HL-60/S4 treated with phorbol 12-myristate 13-acetate at 8.2 ng/mL for 4 days and 3 days (cell line): ENCODE results near the gene TBC1D8B.
"Not testable (repeated sequence)": the region's sequence is repeated elsewhere in the genome, so short reads cannot be mapped to it uniquely, and the experiment has no call there.

ENCODE experiments used
- in situ Hi-C: fragments of 300-500 bp; cut with MboI; formaldehyde crosslinking; loops from 2 replicates; pipeline ENCODE4 v1.15.0; 2022; ENCODE audit warnings: low sequenced_read_pairs

TBC1D8B gene

DNA sequence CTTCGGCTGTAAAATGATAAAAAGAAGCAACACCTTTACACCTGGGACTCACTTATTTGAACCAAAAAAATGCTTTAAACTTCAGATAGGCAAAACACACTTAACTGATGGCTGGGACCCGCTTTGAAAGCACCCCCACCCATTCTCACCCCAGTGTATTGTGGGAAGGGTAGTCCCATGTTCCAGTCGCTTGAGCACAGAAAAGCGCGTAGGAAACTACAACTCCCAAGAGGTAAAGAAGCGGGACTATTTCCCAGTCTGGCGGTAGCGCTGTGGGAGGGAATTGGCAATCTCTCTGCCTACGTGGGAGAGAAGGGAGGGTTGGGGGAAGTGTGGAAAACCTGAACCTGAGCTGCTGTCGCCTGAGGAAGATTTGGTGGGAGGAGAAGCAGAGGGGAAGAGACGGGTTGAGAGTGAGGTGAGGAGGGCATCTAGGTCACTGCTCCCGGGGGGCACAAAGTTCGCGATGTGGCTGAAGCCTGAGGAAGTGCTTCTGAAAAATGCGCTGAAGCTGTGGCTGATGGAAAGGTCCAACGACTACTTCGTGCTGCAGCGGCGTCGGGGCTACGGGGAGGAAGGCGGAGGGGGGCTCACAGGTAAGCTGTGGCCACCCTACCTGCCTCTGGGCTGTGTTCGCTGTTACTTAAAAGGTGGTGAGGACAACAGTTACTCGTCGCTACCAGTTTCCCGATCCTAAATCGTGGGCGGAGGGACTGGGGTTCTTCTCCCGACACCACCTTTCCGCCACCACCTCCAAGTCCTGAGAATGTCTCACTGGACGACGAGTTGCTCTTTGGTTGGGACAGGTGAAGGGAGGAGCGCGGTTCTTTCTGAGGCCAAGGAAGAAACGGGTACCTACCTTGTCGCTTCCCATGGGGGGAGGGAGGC is at the start of gene TBC1D8B:
TSS of gene TBC1D8B (plus strand) at position 286 of the 888 bp plus-strand sequence. CDS start at position 467, 181 bp downstream.
- in situ Hi-C loops = no loop called here

- in situ Hi-C loops = not testable (repeated sequence)
Observed at GRCh38 chrX:106769288-106769687, 33.2 kb upstream of the TBC1D8B start.

DNA sequence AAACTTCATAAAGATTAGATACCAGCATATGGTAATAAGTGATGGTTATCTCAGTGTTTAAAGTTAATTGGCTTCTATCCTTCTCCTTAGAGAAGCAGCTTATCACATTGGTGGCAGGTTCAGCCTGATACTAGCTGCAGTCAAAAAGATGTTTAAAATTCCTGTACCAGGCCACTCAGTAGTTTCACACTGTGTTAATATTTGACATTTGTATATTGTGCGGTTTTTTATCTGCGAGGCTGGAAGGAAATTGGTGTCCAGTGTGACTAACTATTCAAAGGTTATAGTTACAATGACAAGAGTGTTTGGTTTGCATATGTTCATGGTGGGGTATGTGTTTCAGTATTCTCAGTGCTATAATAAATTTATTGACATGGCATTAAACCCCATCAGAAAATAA is 27.5 kb upstream of the TBC1D8B start:
- in situ Hi-C loops = no loop called here

DNA sequence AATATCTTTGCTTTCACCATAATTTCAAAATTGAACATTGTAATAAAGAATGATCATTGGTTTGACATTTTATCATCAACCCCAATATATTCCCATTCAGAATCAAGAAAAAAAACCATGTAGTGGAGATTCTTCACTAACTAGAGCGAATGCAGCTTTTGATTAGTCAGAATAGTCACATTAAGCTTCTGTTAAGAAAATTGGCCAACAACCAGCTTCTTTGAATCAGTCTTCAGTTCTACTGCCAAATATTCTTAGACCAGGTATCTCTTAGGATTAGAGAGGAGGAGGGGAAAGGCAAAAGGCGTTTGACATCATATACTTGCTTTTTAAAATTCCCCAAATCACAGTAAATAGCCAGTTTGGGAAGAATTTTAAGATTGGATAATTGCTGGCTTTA is 22.2 kb upstream of the TBC1D8B start:
- in situ Hi-C loops = no loop called here

- in situ Hi-C loops = no loop called here
Observed at GRCh38 chrX:106780664-106781377, 21.7 kb upstream of the TBC1D8B start.

DNA sequence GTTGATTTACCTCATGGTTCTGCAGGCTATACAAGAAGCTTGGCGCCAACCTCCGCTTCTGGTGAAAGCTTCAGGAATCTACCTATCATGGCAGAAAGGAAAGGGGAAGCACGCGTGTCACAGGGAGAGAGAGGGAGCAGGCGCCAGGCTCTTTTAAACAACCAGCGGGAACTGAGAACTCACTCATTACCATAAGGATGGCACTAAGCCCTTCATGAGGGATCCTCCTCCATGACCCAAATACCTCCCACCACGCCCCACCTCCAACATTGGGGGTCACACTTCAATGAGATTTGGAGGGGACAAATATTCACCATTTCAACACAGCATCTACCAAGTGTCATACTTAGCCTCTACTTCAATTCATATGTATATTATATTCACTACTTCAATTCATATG is 18.8 kb upstream of the TBC1D8B start:
- in situ Hi-C loops = no loop called here

DNA sequence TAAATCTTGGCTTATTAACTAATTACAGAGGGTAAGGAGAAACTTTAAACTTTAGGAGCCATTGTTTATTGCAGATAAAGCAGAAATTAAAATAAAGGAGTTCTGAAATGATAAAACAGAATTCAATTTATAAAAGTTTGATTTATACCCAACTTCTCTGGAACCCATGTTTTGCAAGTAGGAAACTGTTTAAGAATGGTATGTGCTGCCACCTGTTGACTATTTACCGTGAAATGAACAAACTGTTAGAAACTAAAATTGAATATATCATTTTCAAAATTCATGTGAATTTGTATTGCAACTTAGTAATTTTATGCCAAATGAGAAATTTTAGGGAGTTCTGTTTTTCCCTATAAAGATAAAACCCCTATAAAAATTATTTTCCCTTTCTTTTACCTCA is 11.0 kb upstream of the TBC1D8B start:
- in situ Hi-C loops = no loop called here

DNA sequence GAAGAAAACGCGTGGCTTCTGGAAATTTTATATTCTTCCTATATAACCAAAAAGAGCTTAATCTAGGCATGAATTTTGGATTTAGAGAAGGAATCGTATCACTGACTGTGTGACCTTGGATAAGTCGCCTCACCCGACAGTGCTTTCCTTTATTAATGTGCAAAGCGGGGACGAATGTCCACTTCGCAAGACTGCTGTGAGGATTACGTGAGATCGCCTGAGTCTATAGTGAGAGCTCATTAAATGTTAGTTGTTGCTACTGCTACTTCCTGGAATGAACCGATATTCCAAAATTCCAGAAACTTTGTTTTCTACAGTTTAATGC is 448 bp upstream of the TBC1D8B start:
- in situ Hi-C loops = no loop called here

DNA sequence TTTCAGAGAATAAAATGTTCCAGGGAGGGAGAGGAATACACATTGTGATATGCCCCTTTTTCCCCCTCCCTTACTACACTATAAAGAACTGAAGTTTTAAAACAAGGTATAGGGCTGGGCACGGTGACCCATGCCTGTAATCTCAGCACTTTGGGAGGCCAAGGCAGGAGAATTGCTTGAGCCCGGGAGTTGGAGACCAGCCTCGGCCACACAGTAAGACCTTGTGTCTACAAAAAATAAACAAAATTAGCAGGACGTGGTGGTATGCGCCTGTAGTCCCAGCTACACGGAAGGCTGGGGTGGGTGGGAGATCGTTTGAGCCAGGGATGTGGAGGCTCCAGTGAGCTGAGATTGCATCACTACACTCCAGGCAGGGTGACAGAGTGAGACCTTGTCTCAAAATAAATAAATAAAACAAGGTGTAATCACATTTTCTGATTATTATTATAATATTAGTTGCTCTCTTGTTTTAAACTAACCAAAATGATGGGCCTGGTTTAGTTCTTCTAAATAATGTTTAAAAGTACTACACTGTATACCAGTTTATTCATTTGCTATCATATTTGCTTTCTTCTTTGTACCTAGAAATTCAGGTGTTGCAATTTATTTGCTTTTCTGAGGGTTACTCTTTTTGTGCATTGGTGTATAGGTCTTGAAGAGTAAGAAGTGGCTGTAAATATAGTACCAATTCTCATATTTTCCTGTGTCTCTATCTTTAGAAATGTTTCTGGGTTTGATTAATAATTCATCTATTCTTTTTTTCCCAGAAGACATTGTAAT is 8.8 kb downstream of the TBC1D8B start:
- in situ Hi-C loops = no loop called here

DNA sequence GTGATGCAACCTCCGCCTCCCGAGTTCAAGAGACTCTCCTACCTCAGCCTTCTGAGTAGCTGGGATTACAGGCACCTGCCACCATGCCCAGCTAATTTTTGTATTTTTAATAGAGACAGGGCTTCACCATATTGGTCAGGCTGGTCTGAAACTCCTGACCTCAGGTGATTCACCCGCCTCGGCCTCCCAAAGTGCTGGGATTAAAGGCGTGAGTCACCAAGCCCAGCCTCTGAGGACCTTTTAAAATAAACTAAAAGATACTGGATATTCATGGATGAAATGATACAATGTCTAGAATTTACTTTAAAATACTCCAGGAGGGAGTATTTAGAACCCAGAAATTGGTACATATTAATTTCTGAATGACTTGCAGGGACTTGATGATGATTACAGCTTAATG is 10.5 kb downstream of the TBC1D8B start:
- in situ Hi-C loops = not testable (repeated sequence)

- in situ Hi-C loops = not testable (repeated sequence)
Observed at GRCh38 chrX:106814093-106814492, 11.6 kb downstream of the TBC1D8B start.

GRCh38 chrX:106862972-106863688 is 60.7 kb downstream of the TBC1D8B start:
- in situ Hi-C loops = no loop called here

- in situ Hi-C loops = no loop called here
Observed at GRCh38 chrX:106863697-106864096, 61.2 kb downstream of the TBC1D8B start.

- in situ Hi-C loops = not testable (repeated sequence)
Observed at GRCh38 chrX:106872796-106873195, 70.3 kb downstream of the TBC1D8B start.

DNA sequence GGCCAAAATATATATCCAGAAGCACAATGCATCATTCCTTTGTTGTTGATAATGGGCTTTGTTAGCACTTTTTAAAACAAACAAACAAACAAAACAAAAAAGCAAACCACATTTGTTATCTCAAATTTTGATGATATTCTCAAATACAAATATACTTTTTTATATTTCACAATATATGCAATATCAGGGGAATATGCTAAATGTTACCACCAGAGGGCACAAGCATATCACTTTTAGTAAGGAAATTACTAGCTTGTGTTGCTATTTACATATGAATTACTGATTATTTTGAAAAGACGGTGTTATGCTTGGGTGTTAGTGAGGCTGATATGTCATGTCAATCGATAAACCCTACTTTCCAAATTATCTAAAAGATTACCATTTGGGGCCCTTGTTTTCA is 71.6 kb downstream of the TBC1D8B start:
- in situ Hi-C loops = no loop called here

GRCh38 chrX:106875151-106875550 is 72.7 kb downstream of the TBC1D8B start:
- in situ Hi-C loops = no loop called here

- in situ Hi-C loops = no loop called here
Observed at GRCh38 chrX:106889468-106889867, 87.0 kb downstream of the TBC1D8B start.

GRCh38 chrX:106891762-106892460 is 89.4 kb downstream of the TBC1D8B start:
- in situ Hi-C loops = no loop called here

GRCh38 chrX:106894392-106894909 is 92.0 kb downstream of the TBC1D8B start:
- in situ Hi-C loops = no loop called here

DNA sequence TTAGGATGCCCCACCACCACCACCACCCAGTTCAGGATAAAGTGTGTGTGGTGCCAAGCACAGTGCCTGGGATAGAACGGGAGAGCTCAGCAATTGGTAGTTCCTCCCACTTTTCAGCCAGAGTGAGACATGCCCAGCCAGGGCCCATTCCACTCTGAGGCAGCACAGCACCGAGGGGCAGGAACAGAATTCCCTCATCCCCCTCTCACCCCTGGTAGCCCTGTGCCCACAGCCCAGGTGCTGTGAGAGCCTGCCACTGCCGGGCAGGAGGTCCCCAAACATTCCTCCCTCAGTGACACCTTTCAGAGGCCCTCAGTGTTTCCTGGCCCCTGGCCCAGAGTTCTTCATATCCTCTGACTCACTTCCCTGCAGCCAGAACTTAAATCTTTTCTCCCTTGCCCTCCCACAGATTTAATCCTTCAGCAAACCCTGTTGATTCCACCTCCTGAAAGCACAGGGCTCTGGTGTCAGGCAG is 92.5 kb downstream of the TBC1D8B start:
- in situ Hi-C loops = no loop called here
